Measurements from ENCODE around the gene GABRA5. TPM values are rescaled to one million over a fixed set of nuclear protein-coding genes. Genes with fewer than 3 reads are reported as not detected.

The GABRA5 gene
- total RNA-seq, 1 donor from 2014 or later, result not detected

- no peak for DNase-seq (ENCODE audit: low spot score)
These were observed 61.2 kb downstream of the GABRA5 start for GRCh38 chr15:26928051-26928450.

- no peak for DNase-seq (ENCODE audit: low spot score)
These were observed 62.7 kb downstream of the GABRA5 start for GRCh38 chr15:26929588-26929987.

- DNase-seq (ENCODE audit: low spot score), result no peak
These were observed 68.0 kb downstream of the GABRA5 start for GRCh38 chr15:26934848-26935247.

- DNase-seq (ENCODE audit: low spot score), result no peak
These were observed 68.5 kb downstream of the GABRA5 start for GRCh38 chr15:26935322-26935721.

- DNase-seq (ENCODE audit: low spot score), result no peak
These were observed 69.6 kb downstream of the GABRA5 start for GRCh38 chr15:26936502-26936901.

GRCh38 chr15:26937134-26937533, 70.3 kb downstream of the GABRA5 start:
- DNase-seq (ENCODE audit: low spot score), result no peak

- no peak for DNase-seq (ENCODE audit: low spot score)
These were observed 72.5 kb downstream of the GABRA5 start for GRCh38 chr15:26939398-26939797.

GRCh38 chr15:26941489-26941888, 74.6 kb downstream of the GABRA5 start:
- DNase-seq (ENCODE audit: low spot score), result no peak

- no peak for DNase-seq (ENCODE audit: low spot score)
These were observed 77.0 kb downstream of the GABRA5 start for GRCh38 chr15:26943866-26944265.

- no peak for DNase-seq (ENCODE audit: low spot score)
These were observed 78.2 kb downstream of the GABRA5 start for GRCh38 chr15:26945046-26945445.

GRCh38 chr15:26950001-26950400, 83.1 kb downstream of the GABRA5 start:
- DNase-seq (ENCODE audit: low spot score), result no peak

- DNase-seq (ENCODE audit: low spot score), result no peak
These were observed 87.5 kb downstream of the GABRA5 start for GRCh38 chr15:26954403-26954802.

GRCh38 chr15:26967719-26968269, 100.9 kb downstream of the GABRA5 start:
- DNase-seq (ENCODE audit: low spot score), result no peak

- DNase-seq (ENCODE audit: low spot score), result no peak
These were observed 101.9 kb downstream of the GABRA5 start for GRCh38 chr15:26968806-26969205.

- no peak for DNase-seq (ENCODE audit: low spot score)
These were observed 103.9 kb downstream of the GABRA5 start, which contains the start of gene GABRG3 for GRCh38 chr15:26970712-26971210. GABRG3 (plus strand) TSS chr15:26971181.

- no peak for DNase-seq (ENCODE audit: low spot score)
These were observed 104.6 kb downstream of the GABRA5 start for GRCh38 chr15:26971271-26972018.

- DNase-seq (ENCODE audit: low spot score), result no peak
These were observed 105.8 kb downstream of the GABRA5 start for GRCh38 chr15:26972636-26973035.

- no peak for DNase-seq (ENCODE audit: low spot score)
These were observed 107.4 kb downstream of the GABRA5 start for GRCh38 chr15:26974120-26974780.

- no peak for DNase-seq (ENCODE audit: low spot score)
These were observed 114.6 kb downstream of the GABRA5 start for GRCh38 chr15:26981492-26981891.

GRCh38 chr15:26983822-26984221, 117.0 kb downstream of the GABRA5 start:
- no peak for DNase-seq (ENCODE audit: low spot score)

- DNase-seq (ENCODE audit: low spot score), result no peak
These were observed 118.2 kb downstream of the GABRA5 start for GRCh38 chr15:26985050-26985449.

GRCh38 chr15:26996250-26996649, 129.4 kb downstream of the GABRA5 start:
- no peak for DNase-seq (ENCODE audit: low spot score)
